Measurements from ENCODE around the gene LARGE1. TPM values are rescaled to one million over a fixed set of nuclear protein-coding genes. Genes with fewer than 3 reads are reported as not detected.

Gene LARGE1
- total RNA-seq, 1 donor, result 22.8 TPM

- Histone ChIP-seq H3K9me3 (ENCODE audit: low read depth, low read length) (peaks cover 3% of the 10 kb centered on the region), H3K27ac (ENCODE audit: low read depth, low read length) (no peak overlapping the region), H2AFZ (ENCODE audit: low read length) (no peak overlapping the region), H3K36me3 (ENCODE audit: insufficient read depth, low read length) (no peaks in the 10 kb centered on the region), H3K4me3 (ENCODE audit: insufficient read depth, low read length) (no peak overlapping the region), H4K20me1 (ENCODE audit: insufficient read depth, low read length) (no peaks in the 10 kb centered on the region), H3K4me1 (ENCODE audit: insufficient read depth, low read length) (no peaks in the 10 kb centered on the region), H3K79me2 (ENCODE audit: insufficient read depth, low read length) (no peaks in the 10 kb centered on the region), H3K4me2 (ENCODE audit: insufficient read depth, low read length) (no peak overlapping the region), H3K27me3 (ENCODE audit: insufficient read depth, low read length) (no peaks in the 10 kb centered on the region)
- TF ChIP-seq CTCF (IDR thresholded peaks at IDR 0.05; ENCODE audit: extremely low read depth, low read depth, low read length), result no peak
- no peak for DNase-seq (ENCODE audit: insufficient read length, low spot score, missing footprints)
These were observed 688.2 kb downstream of the LARGE1 start for GRCh38 chr22:33232071-33232470.

- H3K4me2 ChIP-seq (ENCODE audit: insufficient read depth, low read length), result no peak overlapping the region
- H3K36me3 ChIP-seq (ENCODE audit: insufficient read depth, low read length), result no peaks in the 10 kb centered on the region
- no peaks in the 10 kb centered on the region for H4K20me1 ChIP-seq (ENCODE audit: insufficient read depth, low read length)
- H3K9me3 ChIP-seq (ENCODE audit: low read depth, low read length), result peaks cover 3% of the 10 kb centered on the region
- H3K27ac ChIP-seq (ENCODE audit: low read depth, low read length), result no peak overlapping the region
- no peak overlapping the region for H3K4me3 ChIP-seq (ENCODE audit: insufficient read depth, low read length)
- no peak for DNase-seq (ENCODE audit: insufficient read length, low spot score, missing footprints)
- TF ChIP-seq CTCF (IDR thresholded peaks at IDR 0.05; ENCODE audit: extremely low read depth, low read depth, low read length), result no peak
- no peaks in the 10 kb centered on the region for H3K79me2 ChIP-seq (ENCODE audit: insufficient read depth, low read length)
- H3K4me1 ChIP-seq (ENCODE audit: insufficient read depth, low read length), result no peaks in the 10 kb centered on the region
- H2AFZ ChIP-seq (ENCODE audit: low read length), result no peak overlapping the region
- no peaks in the 10 kb centered on the region for H3K27me3 ChIP-seq (ENCODE audit: insufficient read depth, low read length)
These were observed 692.5 kb downstream of the LARGE1 start for GRCh38 chr22:33227791-33228190.

- no peak for TF ChIP-seq CTCF (IDR thresholded peaks at IDR 0.05; ENCODE audit: extremely low read depth, low read depth, low read length)
- Histone ChIP-seq H3K36me3 (ENCODE audit: insufficient read depth, low read length) (no peaks in the 10 kb centered on the region), H3K27ac (ENCODE audit: low read depth, low read length) (no peak overlapping the region), H3K79me2 (ENCODE audit: insufficient read depth, low read length) (no peaks in the 10 kb centered on the region), H2AFZ (ENCODE audit: low read length) (no peak overlapping the region), H4K20me1 (ENCODE audit: insufficient read depth, low read length) (no peaks in the 10 kb centered on the region), H3K4me2 (ENCODE audit: insufficient read depth, low read length) (no peak overlapping the region), H3K4me1 (ENCODE audit: insufficient read depth, low read length) (no peaks in the 10 kb centered on the region), H3K9me3 (ENCODE audit: low read depth, low read length) (no peaks in the 10 kb centered on the region), H3K4me3 (ENCODE audit: insufficient read depth, low read length) (no peak overlapping the region), H3K27me3 (ENCODE audit: insufficient read depth, low read length) (no peaks in the 10 kb centered on the region)
- DNase-seq (ENCODE audit: insufficient read length, low spot score, missing footprints), result no peak
These were observed 695.4 kb downstream of the LARGE1 start for GRCh38 chr22:33224841-33225240.

Small RNA genes within 50 kb of the gene (small RNA-seq; reads per million reads assigned to genes)
- not detected for gene MIR4764
- gene SNORA50B, result not detected

All from osteoblast (primary cell).